Body of pancreas (tissue), 4 donors: ENCODE results near the gene PLPP2. TPM values are rescaled to one million over a fixed set of nuclear protein-coding genes. Genes with fewer than 3 reads are reported as not detected.
"Not testable (repeated sequence)": the region's sequence is repeated elsewhere in the genome, so short reads cannot be mapped to it uniquely, and the experiment has no call there.

Experiments used
- ATAC-seq: fragments of 150-250 bp; one replicate; pipeline ENCODE4 v1.9.1; 2016
- DNase-seq, 4 donors: peaks; one replicate each; pipeline ENCODE4 v3.0.0-alpha.2; 2019
- H3K27ac ChIP-seq, 4 donors: fragments of 200-600 bp; sonication (generic); 1 replicate in 3 of 4; 2 replicates in 1 of 4; pipeline versions ENCODE4 v1.5.1 to v1.6.1; 2016 to 2019; ENCODE audit warnings: mild to moderate bottlenecking in 1 of 4, mixed read lengths in 1 of 4, moderate library complexity in 1 of 4
- H3K27me3 ChIP-seq, 2 donors: fragments of 200-600 bp; sonication (generic); one replicate each; pipeline ENCODE4 v1.6.0; 2016; ENCODE audit warnings: mild to moderate bottlenecking in 1 of 2
- H3K36me3 ChIP-seq, 2 donors: fragments of 200-600 bp; sonication (generic); replicated peaks in 1 of 2; 2 replicates each; pipeline ENCODE4 v1.5.1; 2016; ENCODE audit warnings: low read depth in 2 of 2; ENCODE audit not compliant: insufficient read depth in 1 of 2
- H3K4me1 ChIP-seq: fragments of 200-600 bp; sonication (generic); one replicate; pipeline ENCODE4 v1.6.0; 2016
- H3K4me3 ChIP-seq, 2 donors: fragments of 200-600 bp; sonication (generic); 1 replicate in 1 of 2; 2 replicates in 1 of 2; pipeline ENCODE4 v1.5.1; 2016 to 2019
- H3K9me3 ChIP-seq, 3 donors: fragments of 200-600 bp; sonication (generic); 1 replicate in 2 of 3; 2 replicates in 1 of 3; pipeline ENCODE4 v1.5.1; 2016
- CTCF ChIP-seq, 7 experiments: fragments of 450-650 bp in 4 of 7; fragments of 200-600 bp in 3 of 7; sonication (generic) in 3 of 7; IDR thresholded peaks; one replicate each; pipeline ENCODE4 v1.5.1; 2016 to 2019; ENCODE audit warnings: antibody characterized with exemption in 7 of 7
- POLR2A ChIP-seq, 3 donors: fragments of 450-650 bp; IDR thresholded peaks; one replicate each; pipeline ENCODE4 v1.6.1; 2016; ENCODE audit warnings: antibody characterized with exemption in 3 of 3, mild to moderate bottlenecking in 2 of 3
- WGBS, 2 donors: methylation state at CpG; one replicate each; pipeline ENCODE4 v1.1.5; 2017; 5-methylcytosine and 5-hydroxymethylcytosine counted together
- intact Hi-C: fragments of 100-400 bp; cut with DNase I; formaldehyde crosslinking; loops from one replicate; pipeline ENCODE4 v1.15.1; 2023
- total RNA-seq, 2 donors: library from RNA; depleted of rRNA; stranded (reverse); fragments of >200 nt; gene quantifications; one replicate each; pipeline ENCODE4 v1.1.0, GENCODE V29; 2016

Gene PLPP2
- total RNA-seq, 2 donors from 2014 or later, result 66.4 to 75.8 TPM

- H3K36me3 ChIP-seq, result no peaks in the 10 kb centered on the region
- no peak for TF ChIP-seq CTCF (IDR thresholded peaks at IDR 0.05)
- no peak for TF ChIP-seq POLR2A (IDR thresholded peaks at IDR 0.05)
- no peak overlapping the region for H3K4me3 ChIP-seq
- intact Hi-C loops, result no loop called here
- DNase-seq (no peak), ATAC-seq (no peak)
- H3K27me3 ChIP-seq, result no peaks in the 10 kb centered on the region
- no peaks in the 10 kb centered on the region for H3K9me3 ChIP-seq
- peaks cover 10% of the 10 kb centered on the region for H3K4me1 ChIP-seq
- no peak overlapping the region for H3K27ac ChIP-seq
These were observed 22.0 kb downstream of the PLPP2 start for GRCh38 chr19:269241-269640.

- no peaks in the 10 kb centered on the region for H3K27me3 ChIP-seq
- ATAC-seq (no peak), DNase-seq (no peak)
- intact Hi-C loops, result no loop called here
- no peaks in the 10 kb centered on the region for H3K36me3 ChIP-seq
- no peak for TF ChIP-seq CTCF (IDR thresholded peaks at IDR 0.05)
- TF ChIP-seq POLR2A (IDR thresholded peaks at IDR 0.05), result no peak
- H3K27ac ChIP-seq, result no peak overlapping the region
- WGBS, 2 donors, result 91 to 94% methylated on average over 1 of the region's 1 CpG
- no peaks in the 10 kb centered on the region for H3K9me3 ChIP-seq
- peaks cover 5% of the 10 kb centered on the region for H3K4me1 ChIP-seq
- no peak overlapping the region for H3K4me3 ChIP-seq
These were observed 29.1 kb downstream of the PLPP2 start for GRCh38 chr19:262125-262524.

GRCh38 chr19:256804-257203 lies 34.4 kb downstream of the PLPP2 start:
- H3K4me1 ChIP-seq, H3K4me3 ChIP-seq, H3K27ac ChIP-seq, ATAC-seq, intact Hi-C loops, H3K9me3 ChIP-seq, H3K36me3 ChIP-seq, DNase-seq, H3K27me3 ChIP-seq: not testable (repeated sequence)
- WGBS, 2 donors, result 60 to 61% methylated on average over 3 of the region's 3 CpGs

- H3K9me3 ChIP-seq, DNase-seq, H3K27ac ChIP-seq, H3K36me3 ChIP-seq, H3K27me3 ChIP-seq, ATAC-seq, H3K4me1 ChIP-seq, intact Hi-C loops, H3K4me3 ChIP-seq: not testable (repeated sequence)
- WGBS, 2 donors, result 38 to 50% methylated on average over 6 to 7 of the region's 7 CpGs
These were observed 38.6 kb downstream of the PLPP2 start for GRCh38 chr19:252421-253186.

- Histone ChIP-seq H3K27me3 (no peaks in the 10 kb centered on the region), H3K9me3 (no peaks in the 10 kb centered on the region), H3K4me1 (no peaks in the 10 kb centered on the region), H3K27ac (no peak overlapping the region), H3K4me3 (no peak overlapping the region), H3K36me3 (no peaks in the 10 kb centered on the region)
- 72 to 78% methylated on average over 24 to 34 of the region's 48 CpGs for WGBS, 2 donors
- DNase-seq, result peak in 1 of 4 donors; percentile 14
- TF ChIP-seq POLR2A (IDR thresholded peaks at IDR 0.05) (no peak), CTCF (IDR thresholded peaks at IDR 0.05) (no peak)
- intact Hi-C loops, result no loop called here
- ATAC-seq, result no peak
These were observed 44.7 kb downstream of the PLPP2 start for GRCh38 chr19:246551-246950.

GRCh38 chr19:245900-246299 lies 45.3 kb downstream of the PLPP2 start:
- H3K4me3 ChIP-seq, intact Hi-C loops, H3K9me3 ChIP-seq, DNase-seq, H3K4me1 ChIP-seq, H3K27ac ChIP-seq, ATAC-seq, H3K36me3 ChIP-seq, H3K27me3 ChIP-seq: not testable (repeated sequence)
- 57 to 63% methylated on average over 10 to 11 of the region's 13 CpGs for WGBS, 2 donors
